HuH-7 (cell line): Measurements from ENCODE around the gene TPCN1.

Source experiments
- DNase-seq: peaks from one replicate; pipeline ENCODE4 v3.0.0; 2011; ENCODE audit warnings: low spot score

TPCN1 gene

DNA sequence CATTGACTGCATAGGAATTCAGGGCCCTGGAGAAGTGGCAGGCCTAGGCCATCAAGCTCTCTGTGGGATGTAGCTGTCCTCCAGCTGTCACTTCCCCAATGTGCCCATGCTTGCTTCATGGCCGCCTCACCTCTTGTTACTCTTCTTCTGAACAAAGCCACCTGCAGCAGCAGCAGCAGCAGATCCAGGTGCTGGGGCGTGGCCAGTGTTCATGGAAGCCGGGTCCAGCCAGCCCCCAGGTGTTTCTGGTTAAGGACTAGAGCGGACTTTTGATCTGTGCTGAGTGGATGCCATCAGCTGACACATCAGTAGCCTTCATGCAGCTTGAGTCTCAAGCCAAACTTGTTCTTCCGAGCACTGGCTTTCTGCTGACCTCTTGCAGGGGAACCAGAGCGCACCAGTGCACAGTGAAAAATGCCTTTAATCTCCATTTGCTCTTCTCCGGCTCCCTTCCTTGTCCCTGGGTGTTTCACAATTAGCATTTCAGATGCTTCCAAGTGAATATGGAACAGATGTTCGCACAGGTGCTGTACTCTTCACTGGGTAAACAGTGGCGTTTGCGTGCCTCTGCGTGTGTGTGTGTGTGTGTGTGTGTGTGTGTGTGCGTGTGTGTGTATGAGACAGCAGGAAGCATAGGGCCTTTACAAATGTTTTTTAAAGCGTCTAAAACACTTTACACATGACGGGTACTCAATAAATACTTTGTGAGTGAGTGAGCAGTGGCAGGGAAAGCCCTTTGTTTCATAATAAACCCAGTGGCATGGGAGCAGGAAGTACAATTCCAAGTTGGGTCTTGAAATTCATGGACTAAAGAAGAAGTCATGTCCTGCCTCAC is 20.1 kb downstream of the TPCN1 start:
- no peak for DNase-seq

DNA sequence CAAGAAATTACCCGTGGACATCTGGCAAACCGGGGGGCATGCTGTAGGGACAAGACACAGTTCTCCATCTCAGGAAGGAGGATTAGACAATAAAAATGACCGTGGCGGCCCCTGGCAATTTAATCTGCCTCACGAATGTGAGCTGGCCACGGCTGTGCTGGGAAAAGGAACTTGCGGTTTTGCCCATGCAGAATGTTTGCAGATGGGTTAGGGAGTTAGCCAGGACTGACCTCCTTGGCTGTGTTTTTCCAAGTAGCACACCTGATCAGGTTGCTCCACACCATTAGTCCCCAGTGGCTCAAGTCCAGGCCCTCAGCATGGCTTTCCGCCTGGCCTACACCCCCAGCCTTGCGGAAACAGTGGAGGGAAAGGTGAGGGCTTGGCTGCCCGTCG is 20.8 kb downstream of the TPCN1 start:
- DNase-seq: no peak

DNA sequence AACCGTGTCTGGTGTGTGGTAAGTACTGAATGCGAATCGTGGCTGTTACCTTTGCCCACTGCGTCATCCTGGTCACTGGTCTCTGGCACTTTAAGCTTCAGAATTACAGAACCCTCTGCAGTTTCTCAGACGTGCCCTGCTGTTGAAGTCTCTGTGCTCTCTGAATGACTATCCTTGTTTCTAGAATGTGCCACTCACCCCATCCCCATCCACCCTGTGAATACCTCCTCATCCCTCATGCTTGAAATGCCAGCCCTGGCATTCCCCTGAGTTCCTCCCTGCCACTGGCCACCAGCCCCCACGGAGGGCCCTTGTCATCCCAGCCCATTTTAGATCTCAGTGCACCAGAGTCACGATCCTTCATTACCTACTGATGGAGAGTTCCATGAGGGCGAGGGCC is 21.3 kb downstream of the TPCN1 start:
- no peak for DNase-seq

DNA sequence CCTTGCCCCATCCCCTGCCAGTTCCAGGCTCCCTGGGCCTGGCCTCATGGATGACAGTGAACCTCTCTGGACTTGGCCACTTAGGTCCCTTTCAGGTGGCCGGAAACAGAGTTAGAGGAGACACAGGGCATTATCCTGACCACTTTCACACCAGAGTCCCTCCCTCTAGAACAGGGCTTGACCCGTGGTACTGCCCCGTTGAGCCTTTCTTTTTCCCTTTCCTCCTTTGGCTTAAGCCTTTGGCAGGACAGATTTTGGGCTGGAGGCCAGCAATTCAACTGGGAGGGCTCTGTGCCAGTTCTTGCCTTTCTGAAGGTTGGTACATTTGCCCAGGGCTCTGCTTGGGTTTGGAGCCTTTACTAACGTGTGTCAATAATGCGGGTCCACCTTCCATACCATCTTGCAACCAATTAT is 22.8 kb downstream of the TPCN1 start:
- no peak for DNase-seq

DNA sequence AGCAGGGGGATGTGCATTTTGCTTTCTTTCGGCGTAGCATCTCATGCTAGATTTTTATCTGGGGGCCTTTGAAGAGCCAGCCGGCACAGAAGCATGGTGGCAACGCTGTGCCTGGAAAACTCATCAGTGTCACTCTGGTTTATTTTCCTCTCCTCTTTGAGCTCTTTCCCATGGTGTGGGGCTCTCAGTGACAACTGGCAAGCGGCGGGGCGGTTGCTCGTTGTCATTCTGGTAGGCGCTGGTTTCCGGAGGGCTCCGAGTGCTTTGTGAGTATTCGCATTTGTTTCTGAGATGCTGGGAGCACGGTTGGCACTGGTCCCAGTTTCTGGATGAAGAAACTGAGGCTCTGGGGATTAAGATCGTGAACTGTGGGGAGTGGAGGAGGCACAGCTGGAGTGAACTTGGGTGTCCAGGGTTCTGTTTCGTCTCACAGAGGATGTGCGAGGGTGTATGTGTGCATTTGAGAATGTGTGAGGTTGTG is 23.3 kb downstream of the TPCN1 start:
- DNase-seq: no peak

DNA sequence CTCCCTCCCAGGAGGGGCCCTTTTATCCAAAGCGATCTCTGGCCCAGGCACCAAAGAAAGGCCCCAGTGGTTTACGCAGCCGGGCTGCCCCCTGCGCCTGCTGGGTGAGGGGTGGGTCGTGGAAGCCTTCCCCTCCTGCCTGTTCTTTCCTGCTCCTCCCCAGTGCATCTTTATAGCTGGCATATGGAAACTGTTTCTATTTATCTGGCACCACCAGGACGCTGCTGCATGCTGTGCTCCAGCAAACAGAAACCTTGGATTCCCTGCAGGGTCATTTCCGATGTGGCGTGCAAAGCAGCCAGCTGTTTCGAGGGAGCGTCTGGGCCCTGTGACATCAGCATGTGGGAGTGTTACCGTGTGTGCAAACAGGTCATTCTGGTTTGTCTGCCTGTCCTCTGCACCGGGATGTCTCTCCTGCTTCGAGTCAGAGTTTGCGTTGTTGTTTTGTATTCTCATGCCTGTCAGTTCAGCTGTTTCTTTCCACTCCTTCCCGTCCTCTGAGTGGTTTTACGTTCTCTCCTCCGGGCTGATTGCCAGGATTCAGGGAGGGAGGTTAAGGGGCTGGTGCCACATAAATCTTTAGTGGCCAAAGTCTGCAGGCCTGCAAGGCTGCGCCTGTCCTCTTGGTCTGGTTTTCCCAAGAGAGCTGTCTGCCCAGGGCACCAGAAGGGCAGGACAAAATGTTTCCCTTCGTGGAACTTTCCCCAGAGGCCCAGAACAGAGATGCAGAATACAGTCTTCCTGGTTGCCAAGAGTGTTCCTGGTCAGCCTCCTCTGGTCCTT is 24.6 kb downstream of the TPCN1 start:
- peak; percentile 44 for DNase-seq

DNA sequence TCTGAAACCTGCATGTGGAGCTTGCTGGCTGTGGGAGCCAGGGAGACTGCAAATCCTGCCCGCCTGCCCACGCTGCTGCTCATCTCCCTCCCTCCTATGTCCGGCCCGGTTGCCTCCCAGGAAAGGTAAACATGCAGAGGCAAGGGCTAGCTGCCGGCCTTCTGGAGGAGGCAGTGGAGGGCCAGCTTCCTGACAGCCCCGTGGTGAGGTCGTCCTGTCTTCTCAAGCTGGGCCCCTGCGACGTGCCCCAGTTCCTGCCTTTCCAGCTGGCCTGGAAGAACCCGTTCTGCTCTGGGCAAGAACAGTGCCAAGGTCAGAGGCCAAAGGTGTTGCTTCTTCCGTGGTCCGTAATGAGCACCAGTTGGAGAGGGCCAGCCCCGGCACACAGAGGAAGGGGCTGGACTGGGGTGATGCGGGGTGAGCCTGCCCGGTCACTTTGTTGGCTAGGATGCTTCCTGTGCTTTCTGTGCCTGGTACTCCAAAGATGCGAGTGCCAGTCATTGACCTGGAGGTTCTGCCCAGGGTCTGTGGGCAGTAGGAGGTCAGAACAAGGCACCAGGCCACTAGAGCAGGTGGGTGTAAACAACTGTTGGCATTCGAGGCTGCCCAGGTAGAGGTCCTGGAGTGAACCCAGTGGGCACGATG is 25.3 kb downstream of the TPCN1 start:
- DNase-seq: no peak

DNA sequence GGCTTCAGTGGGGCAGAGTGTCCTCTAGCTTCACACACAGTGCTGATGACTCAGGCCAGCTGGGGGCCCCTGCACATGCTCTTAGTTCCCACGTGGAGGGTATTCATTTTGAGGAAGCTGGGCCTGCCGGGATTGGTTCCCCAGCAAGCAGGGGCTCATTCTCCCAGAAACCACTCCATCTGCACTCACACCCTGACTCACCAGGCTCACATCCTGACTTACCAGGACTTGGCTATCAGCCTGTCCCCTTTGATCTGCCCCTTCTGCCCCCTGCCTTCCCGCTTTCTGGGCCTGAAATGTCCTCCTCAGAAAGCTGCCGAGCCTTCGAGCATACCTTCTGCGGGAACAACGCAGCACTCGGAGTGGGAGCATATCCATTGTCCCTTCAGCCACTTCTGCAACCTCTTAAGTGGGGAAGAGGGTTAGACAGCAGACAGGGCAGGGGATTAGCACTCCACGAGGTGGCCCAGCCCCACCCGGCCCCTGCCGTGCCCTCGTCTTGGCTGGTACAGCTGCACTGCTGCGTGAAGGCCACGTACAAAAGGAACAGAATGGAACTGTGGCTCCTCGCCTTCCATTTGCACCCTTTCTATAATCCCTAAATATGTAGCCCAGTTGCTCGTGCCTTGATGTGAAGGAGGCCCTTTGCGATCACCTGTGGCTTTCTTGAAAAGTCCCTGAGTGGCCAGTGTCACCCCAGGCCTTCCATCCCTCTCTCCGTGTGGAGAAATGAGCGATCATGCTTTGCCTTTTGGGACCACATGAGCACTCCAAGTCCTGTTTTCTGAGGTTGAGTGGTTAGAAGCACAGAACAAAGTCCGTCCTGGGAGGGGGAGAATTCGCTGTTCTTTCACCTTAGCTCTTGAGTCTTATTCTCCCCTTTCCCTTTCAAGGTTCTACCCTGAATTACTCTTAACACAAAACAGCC is 26.1 kb downstream of the TPCN1 start:
- no peak for DNase-seq

DNA sequence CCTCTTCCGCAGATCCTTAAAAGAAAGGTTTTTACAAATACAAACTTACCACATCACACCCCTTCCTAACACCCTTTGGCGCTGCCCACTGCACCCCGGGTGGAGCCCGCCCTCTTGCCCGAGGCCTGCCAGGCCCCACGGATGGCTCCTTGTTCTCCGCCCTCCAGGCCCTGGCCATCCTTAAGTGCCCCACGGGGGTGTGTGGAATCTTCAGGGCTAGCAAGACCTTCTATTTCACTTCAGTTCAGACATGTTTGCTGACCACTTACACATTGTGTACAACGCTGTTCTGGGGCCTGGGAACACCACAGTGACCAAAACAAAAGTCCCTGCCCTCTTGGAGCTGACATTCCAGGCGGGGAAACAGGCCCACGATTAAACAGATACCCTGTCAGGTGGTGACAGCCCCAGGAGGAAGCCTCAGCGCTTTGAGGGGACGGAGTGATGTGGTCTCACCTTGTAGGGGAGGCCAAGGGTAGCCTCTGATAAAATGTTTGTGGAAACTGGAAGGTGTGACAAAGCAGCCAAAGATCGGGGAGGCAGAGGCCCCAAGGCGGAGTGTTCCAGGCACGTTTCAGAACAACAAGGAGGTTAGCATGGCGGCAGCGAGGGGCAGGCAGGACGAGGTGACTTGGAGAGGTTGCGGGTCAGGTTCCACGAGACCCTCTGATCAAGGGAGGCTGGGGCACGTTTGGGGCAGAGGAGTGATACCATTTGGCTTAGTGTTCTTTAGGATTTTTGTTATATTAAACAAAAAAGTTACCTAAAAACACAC is 27.0 kb downstream of the TPCN1 start:
- DNase-seq: no peak

DNA sequence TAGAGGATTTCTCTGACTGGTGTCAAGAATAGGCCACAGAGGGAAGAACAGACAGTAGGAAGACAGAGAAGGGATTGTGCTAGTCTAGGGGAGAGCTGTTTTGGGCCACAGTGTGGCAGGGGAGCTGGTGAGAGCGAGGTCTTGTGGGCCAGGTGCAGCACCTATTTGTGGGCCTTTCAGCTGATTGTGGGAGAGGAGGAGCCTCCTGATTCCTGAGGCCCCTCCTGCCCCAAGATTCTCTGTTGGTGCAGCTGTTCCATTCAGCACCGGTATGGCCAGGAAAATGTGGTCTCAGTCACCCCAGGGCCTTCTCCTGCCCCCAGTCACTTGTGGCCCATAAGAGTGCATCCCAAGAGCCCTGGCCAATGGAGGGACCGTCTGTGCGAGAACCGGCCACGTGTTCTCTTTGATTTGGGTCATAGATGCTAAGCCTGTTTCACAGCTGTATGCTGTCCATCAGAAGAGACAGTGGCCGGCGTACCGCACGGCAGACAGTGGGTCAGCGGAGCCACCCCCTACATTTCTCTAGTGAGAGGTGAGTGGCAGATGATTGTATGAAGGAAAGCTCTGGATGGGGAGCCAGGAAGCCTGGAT is 27.7 kb downstream of the TPCN1 start:
- DNase-seq: no peak

DNA sequence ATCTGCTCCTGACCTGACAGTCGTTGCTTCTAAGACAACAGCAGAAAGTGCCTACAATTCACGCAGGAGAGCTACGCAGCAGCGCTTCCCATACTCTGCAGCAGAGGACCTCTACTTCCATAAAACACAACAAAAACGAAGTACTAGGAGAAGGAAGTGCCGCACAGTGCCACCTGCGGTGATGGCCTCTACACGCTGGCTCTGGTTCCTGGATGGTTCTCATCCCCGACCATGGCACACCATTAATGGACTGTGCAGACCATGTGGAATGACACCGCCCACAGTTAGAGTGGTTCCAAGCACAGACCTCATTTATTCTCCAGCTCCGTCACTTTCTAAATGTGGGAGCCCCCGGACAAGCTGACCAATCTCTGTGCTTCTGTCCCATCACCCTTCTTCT is 28.3 kb downstream of the TPCN1 start:
- DNase-seq: no peak

DNA sequence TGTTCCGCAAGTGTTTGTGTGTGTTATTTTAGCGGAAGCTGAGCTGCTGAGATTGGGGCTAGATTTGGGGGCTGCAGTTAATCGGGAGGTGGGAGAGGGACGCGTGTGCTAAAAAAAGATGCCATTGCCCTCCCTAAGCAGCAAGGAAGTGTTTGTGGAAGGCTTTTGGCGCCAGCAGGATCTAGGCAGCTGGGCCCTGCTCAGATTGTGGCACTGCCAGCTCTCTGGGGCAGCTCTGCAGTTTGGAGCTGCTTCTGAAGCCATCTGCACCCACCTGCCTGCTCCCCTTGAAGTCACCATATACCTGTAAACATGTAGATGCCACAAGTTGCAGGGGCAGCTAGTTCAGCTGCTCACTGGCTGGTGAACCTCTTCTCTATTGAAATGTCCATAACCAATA is 28.8 kb downstream of the TPCN1 start:
- DNase-seq: no peak

DNA sequence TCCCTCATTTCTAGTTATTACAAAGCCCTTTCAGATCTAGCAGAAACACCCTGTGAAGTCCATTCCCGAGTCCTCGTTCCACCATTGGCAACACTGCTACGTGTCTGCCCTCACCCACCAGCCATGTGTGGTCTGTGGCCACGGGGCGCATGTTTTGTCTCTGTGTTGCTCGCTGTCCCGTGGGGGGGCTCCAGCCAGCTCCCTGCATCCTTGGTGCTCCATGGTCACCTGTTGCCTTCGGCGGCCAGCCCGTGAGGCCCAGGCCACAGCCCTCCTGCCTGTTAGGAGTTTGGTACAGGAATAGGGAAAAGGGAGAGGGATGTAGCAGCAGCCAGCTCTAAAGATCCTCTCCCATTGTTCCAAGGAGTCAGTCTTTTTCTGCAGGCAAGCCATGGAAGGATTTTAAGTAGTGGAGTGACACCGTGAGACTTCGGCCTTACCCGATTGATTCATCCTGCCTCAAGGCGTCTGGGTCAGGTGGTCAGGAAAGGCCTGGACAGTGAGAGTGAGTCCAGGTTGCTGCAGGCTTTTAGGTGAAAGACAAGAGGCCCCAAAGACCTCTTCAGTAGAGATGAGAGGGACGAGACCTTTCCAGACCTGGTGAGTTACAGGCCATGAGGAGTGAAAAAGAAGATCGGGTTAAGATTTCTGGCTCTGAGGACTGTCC is 30.3 kb downstream of the TPCN1 start:
- DNase-seq: no peak

DNA sequence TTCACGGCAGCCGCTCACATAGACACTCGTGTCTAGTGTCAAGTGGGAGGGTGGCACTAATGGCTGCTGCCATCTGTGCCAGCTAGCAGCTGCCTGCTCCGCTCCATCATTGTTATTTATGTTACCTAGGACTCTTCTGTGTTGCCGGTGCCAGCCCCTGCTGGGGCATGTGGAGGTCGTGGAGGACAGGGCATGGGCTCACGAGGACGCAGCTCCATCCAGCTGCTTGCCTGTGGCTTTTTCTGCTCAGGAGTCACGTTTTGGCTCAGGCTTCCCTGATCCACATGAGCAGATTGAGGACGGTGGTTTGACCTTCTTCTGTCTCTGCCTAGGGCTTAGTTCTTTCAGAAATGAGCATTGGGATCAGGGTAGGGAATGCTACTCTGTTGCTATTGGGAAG is 31.2 kb downstream of the TPCN1 start:
- DNase-seq: no peak

DNA sequence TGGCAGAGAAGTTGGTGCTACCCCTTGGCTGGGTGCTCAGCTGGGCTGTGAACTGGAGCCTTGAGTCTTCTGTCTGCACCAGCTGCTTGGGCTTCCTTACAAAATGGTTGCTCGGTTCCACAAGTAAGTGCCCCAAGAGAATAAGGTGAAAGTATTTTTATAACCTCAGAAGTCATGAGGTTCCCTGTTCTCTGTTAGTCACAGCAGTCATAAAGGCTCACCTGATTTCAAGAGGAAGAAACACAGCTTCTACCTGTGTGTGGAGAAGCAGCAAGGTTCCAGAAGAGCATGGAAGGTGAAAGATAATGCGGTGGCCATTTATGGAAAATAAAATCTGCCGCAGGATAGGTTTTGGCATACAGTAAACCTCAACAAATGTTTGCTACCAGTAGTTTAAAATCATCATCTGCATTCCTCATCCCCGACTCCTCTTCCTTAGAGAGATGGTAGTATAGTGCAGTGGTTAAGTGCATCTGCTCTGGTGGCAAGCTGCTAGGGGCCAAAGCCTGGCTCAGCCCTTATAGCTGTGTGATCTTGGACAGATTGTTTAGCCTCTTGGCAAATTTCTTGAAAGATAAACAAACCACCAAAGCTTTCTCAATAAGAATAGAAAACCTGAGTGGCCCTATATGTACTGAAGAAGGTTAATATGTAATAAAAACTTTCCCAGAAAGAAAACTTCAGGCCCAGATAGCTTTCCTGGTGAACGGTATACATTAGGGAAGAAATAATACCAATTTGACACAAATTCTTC is 32.4 kb downstream of the TPCN1 start:
- DNase-seq: no peak

DNA sequence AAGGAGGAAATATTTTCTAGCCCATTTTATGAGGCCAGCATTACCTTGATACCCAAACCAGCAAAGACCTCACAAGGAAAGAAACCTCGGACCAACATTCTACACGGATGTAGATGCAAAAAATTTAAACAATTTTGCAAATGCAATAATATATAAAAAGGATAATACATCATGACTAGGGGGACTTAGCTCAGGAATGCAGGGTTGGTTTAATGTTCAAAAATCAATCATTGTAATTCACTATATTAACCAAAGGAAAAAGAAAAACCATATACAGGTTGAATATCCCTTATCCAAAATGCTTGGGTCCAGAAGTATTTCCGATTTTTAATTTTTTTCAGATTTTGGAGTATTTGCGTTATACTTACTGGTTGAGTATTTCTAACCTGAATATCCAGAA is 33.0 kb downstream of the TPCN1 start:
- DNase-seq: no peak

DNA sequence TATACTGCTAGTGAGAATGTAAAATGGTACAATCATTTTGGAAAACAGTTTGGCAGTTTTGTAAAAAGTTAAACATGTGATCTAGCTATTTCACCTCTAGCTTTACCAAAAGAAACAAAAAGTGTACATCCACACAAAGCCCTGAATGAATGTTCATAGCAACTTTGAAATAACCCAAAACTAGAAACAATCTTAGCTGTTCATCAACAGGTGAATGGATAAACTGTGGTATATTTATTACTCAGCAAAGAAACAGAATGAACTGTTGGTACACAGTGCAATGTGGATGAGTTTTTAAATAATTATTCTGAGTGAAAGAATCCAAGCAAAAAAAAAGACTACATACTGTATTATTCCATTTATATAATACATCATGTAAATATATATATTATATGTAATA is 36.3 kb downstream of the TPCN1 start:
- DNase-seq: no peak

DNA sequence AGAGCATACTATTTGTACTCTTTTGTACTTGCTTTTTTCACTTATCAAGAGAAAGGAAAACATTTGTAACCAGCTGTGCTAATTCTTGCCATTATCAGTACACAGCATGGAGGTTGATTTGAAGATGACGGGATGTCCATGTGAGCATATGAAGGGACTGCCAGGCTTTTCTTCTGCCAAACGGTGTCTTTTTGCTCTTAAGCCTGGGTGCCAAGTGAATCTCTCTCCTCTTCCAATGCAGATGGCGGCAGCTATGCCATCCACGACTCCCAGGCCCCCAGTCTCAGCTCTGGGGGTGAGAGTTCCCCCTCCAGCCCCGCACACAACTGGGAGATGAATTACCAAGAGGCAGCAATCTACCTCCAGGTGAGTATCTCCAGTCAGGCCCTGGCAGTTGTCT is 38.9 kb downstream of the TPCN1 start:
- DNase-seq: no peak

DNA sequence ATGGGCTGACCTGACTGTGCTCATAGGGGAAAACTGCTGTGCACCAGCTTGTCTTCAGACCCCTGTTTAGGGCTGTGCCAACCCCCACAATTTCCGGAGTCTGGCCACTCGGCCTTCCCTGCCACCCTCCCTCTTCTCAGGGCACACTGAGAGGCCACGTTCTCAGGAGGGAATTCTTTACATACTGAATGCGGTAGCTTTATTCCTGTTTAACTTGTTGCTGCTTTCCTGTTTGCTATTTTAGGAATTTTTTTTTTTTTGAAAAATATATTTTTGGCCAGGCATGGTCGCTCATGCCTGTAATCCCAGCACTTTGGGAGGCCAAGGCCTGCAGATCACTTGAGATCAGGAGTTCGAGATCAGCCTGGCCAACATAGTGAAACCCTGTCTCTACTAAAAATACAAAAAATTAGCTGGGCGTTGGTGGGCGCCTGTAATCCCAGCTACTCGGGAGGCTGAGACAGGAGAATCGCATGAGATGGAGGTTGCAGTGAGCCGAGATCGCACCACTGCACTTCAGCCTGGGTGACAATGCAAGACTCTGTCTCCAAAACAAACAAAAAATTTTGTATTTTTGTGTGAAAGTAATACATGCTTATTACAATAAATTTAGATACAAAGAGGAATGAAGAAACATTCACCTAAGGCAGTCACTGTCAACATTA is 39.5 kb downstream of the TPCN1 start:
- DNase-seq: no peak
